Activated CD4-positive, alpha-beta T cell treated with anti-CD3 and anti-CD28 coated beads, Interleukin-2, amount 10 ng/mL, durations not matched to agents 24 days and 14 days (primary cell): ENCODE measurements around the gene FRMD4B. TPM values are rescaled to one million over a fixed set of nuclear protein-coding genes. Genes with fewer than 3 reads are reported as not detected.

ENCODE experiments used
- DNase-seq: peaks from one replicate; pipeline ENCODE4 v3.0.0; 2022
- H3K27ac Mint-ChIP-seq: one replicate; pipeline ENCODE4 v1.8.0; 2022; ENCODE audit warnings: mild to moderate bottlenecking, mixed read lengths
- H3K27me3 Mint-ChIP-seq: one replicate; pipeline ENCODE4 v1.8.0; 2022; ENCODE audit warnings: mixed read lengths
- H3K36me3 Mint-ChIP-seq: one replicate; pipeline ENCODE4 v1.8.0; 2022; ENCODE audit warnings: low read depth, mild to moderate bottlenecking, mixed read lengths
- H3K4me1 Mint-ChIP-seq: one replicate; pipeline ENCODE4 v1.8.0; 2021; ENCODE audit warnings: mixed read lengths
- H3K4me3 Mint-ChIP-seq: one replicate; pipeline ENCODE4 v1.8.0; 2022; ENCODE audit warnings: mild to moderate bottlenecking, moderate library complexity, mixed read lengths
- H3K9me3 Mint-ChIP-seq: one replicate; pipeline ENCODE4 v1.8.0; 2021; ENCODE audit warnings: mixed read lengths
- intact Hi-C: fragments of 100-400 bp; cut with micrococcal nuclease; formaldehyde crosslinking; loops from one replicate; pipeline ENCODE4 v1.15.1; 2023
- total RNA-seq: library from RNA; stranded (reverse); gene quantifications from 2 replicates; pipeline ENCODE4 v1.2.3, GENCODE V29; 2022

Gene FRMD4B
- total RNA-seq, 1 donor from 2014 or later = 59.1 TPM

DNA sequence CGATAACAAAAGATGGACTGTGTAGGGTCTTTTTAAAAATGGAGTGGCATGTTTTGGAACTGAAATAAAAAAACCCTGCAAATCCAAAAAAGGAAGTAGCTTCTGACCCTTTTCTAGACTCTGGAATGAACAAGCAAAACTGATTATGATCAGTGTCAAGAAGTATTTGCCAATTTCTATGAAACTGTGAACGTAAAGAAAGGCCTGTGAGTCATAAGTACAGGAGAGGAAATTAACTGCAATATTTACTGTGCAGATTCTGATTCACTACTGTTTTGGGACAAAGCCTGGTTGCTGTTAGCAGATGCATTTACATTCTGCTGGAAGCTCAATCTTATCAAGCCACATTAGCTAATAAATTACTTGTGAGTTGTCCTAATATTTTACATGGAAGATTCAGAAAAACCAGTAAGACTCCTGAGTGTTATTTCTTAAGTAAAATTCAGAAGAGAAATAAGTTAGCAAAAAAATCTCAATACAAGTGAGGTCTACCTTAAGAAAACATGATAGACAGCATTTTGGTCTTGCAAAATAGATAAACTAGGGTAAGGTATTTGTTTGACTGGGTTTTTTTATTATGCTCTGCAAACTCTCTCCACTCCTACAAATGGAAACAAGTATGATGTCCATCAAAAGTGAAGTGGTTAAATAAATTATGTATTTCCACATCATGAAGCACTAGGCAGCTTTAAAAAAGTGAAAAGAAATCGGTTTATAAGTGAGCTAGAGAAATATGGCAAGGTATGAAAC is 173.3 kb downstream of the FRMD4B start:
- Mint-ChIP-seq H3K4me1 (peaks cover 50% of the 10 kb centered on the region), H3K27ac (peak overlapping the region; percentile 90), H3K27me3 (no peaks in the 10 kb centered on the region), H3K4me3 (peak overlapping the region; percentile 62), H3K36me3 (peaks cover 24% of the 10 kb centered on the region), H3K9me3 (peaks cover under 1% of the 10 kb centered on the region)
- intact Hi-C loops = loop anchor here (1.0 to 2.0 kb wide), 6 partner anchors 8 to 223 kb away; no protein-coding TSS in a partner anchor
- DNase-seq = peak; percentile 71

DNA sequence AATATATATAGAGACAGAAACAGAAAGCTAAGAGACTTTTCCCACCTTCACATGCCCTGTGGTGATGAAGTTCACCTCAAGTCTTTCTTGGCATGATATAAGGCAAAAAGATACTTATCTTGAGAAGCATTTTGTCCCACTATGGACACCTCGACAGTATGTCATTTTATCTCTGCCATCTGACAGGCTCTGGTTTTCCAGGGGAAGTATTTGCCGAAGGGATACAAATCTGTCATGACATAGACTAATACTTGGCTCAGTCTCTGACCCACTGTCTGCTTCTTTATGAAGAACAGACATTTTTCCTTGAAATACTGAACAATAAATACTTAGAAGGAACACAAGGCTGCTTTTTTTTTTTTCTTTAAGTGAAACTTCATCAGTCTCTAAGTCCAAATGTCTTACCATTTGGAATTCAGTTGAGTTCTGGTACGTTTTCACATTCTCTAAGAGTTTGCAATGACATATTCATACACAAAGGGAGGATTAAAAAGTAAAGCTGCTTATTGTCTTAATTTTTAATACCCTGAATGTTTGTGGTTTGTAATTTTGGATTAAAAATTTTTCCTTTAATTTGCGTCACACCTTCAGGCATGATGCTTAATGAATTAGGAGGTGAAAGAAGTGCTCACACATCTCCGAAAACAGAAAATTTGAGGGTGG is 175.7 kb downstream of the FRMD4B start:
- Mint-ChIP-seq H3K27me3 (no peaks in the 10 kb centered on the region), H3K27ac (peak overlapping the region; percentile 69), H3K4me1 (peaks cover 70% of the 10 kb centered on the region), H3K4me3 (no peak overlapping the region), H3K36me3 (peaks cover 19% of the 10 kb centered on the region), H3K9me3 (no peaks in the 10 kb centered on the region)
- no peak for DNase-seq
- intact Hi-C loops = no loop called here

DNA sequence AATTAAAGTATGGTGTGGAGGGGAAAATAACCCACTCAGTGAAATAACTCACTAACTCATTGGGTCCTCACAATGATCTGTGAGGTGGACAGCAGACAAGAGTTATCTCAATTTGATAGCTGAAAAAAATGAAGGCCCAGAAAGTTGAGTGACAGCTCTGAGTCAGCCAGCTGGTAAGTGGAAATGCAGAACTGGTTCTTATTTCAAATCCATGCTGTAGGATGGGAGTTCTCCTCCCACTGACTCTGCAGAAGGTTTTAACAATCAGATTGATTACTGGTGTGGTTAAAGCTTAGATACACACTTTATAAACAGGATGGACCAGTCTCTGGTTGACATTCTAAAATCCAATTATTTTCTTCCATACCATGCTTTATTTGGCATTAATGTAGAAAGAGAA is 176.5 kb downstream of the FRMD4B start:
- Mint-ChIP-seq H3K4me3 (no peak overlapping the region), H3K36me3 (peaks cover 17% of the 10 kb centered on the region), H3K9me3 (no peaks in the 10 kb centered on the region), H3K27me3 (no peaks in the 10 kb centered on the region), H3K4me1 (peaks cover 72% of the 10 kb centered on the region), H3K27ac (peak overlapping the region; percentile 69)
- intact Hi-C loops = no loop called here
- DNase-seq = no peak

DNA sequence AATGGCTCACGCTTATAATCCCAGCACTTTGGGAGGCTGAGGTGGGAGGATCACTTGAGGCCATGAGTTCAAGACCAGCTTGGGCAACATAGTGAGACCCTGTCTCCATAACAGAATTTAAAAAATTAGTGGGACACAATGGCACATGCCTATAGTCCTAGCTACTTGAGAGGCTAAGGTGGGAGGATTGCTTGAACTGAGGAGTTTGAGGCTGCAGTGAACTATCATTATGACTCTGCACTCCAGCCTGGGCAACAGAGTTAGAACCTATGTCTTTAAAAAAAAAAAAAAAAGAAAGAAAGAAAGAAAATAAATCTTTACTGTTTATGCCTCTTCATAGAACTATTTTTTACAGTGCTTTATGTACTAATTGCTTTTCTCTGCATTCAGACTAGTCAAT is 178.9 kb downstream of the FRMD4B start:
- Mint-ChIP-seq H3K27ac (peak overlapping the region; percentile 34), H3K36me3 (peaks cover 12% of the 10 kb centered on the region), H3K4me3 (no peak overlapping the region), H3K27me3 (no peaks in the 10 kb centered on the region), H3K4me1 (peaks cover 68% of the 10 kb centered on the region), H3K9me3 (no peaks in the 10 kb centered on the region)
- intact Hi-C loops = no loop called here
- DNase-seq = no peak

DNA sequence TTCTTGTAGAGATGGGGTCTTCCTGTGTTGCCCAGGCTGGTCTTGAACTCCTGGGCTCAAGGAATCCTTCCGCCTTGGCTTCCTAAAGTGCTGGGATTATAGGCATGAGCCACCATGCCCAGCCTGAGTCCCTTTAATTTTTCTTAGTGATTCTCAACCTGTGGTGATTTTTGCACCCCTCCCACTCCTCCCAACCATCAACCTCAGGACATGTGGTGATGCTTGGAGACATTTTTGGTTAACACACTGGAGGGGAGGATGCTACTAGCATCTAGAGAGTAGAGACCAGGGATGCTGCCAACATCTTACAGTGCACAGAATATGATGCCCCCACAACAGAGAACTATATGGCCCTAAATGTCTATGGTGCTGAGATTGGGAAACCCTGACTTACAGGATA is 180.5 kb downstream of the FRMD4B start:
- H3K27me3 Mint-ChIP-seq = no peaks in the 10 kb centered on the region
- H3K36me3 Mint-ChIP-seq = peaks cover 13% of the 10 kb centered on the region
- H3K4me3 Mint-ChIP-seq = peak overlapping the region; percentile 56
- DNase-seq = no peak
- peak overlapping the region; percentile 90 for H3K27ac Mint-ChIP-seq
- no peaks in the 10 kb centered on the region for H3K9me3 Mint-ChIP-seq
- peaks cover 67% of the 10 kb centered on the region for H3K4me1 Mint-ChIP-seq
- intact Hi-C loops = no loop called here

DNA sequence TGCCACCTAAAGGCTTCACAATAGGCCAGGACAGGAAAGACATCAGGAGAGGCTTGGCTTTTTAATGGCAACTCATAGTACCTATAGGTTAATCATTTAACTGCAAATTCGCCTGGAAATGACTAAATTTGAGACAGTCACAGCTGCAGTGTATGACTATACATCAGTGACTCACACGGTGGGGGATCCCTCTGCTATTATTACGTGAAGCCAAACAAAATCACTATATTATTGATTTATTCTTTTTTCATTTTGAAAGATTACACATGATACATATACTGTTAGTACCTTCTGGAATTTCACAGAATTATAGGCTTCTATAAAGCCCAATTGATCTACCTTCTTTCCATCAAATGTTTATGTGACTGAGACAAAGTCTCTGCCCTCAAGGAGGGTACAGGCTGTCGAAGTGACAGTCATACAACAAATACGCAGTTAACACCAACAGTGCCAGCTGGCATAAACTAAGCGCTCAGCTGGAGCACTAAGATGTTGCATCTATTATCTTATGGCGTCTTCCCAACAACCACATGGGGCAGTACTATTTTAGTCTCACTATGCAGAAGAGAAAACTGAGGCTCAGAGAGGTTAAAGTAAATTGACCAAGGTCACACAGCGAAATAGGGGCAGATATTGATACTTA is 181.5 kb downstream of the FRMD4B start:
- Mint-ChIP-seq H3K27me3 (no peaks in the 10 kb centered on the region), H3K4me1 (peaks cover 60% of the 10 kb centered on the region), H3K27ac (peak overlapping the region; percentile 96), H3K9me3 (no peaks in the 10 kb centered on the region), H3K4me3 (peak overlapping the region; percentile 74), H3K36me3 (peaks cover 15% of the 10 kb centered on the region)
- intact Hi-C loops = loop anchor here (1.0 kb wide), 1 partner anchor 8 kb away; no protein-coding TSS in a partner anchor
- DNase-seq = peak; percentile 70

DNA sequence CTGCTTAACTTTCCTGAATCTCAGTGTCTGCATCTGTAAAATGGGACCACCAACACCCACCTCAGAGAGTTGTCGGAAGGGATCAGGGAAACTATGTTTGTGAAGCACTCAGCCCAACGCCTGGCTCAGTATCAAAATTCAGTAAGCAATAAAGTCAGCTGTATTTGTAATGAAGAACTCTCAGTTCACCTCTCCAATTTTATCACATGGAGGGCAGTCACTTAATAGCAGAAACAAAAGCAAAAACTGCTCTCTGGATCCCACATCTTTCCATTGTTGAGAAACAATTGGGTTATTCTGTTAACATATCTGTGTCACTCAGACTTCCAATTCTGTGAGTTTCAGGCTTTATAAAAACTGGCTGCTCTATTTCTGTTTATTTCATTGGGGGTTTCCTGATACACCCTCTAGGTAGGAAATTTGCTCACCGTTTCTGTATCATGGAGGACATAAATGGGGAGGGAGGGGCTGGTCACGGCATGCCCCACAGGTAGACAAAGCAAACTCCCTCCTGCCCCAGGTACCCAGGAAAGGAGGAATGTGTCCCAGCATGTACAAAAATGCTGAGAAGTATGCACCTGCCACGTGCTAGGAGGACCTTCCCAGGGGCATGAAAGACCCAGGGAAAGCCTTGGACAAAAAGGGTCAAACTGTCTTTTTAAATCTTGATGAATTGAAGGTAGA is 182.1 kb downstream of the FRMD4B start:
- intact Hi-C loops = loop anchor here (1.0 kb wide), 1 partner anchor 9 kb away; no protein-coding TSS in a partner anchor
- Mint-ChIP-seq H3K27me3 (no peaks in the 10 kb centered on the region), H3K4me1 (peaks cover 59% of the 10 kb centered on the region), H3K36me3 (peaks cover 16% of the 10 kb centered on the region), H3K4me3 (peak overlapping the region; percentile 74), H3K9me3 (no peaks in the 10 kb centered on the region), H3K27ac (peak overlapping the region; percentile 96)
- DNase-seq = peak; percentile 67

DNA sequence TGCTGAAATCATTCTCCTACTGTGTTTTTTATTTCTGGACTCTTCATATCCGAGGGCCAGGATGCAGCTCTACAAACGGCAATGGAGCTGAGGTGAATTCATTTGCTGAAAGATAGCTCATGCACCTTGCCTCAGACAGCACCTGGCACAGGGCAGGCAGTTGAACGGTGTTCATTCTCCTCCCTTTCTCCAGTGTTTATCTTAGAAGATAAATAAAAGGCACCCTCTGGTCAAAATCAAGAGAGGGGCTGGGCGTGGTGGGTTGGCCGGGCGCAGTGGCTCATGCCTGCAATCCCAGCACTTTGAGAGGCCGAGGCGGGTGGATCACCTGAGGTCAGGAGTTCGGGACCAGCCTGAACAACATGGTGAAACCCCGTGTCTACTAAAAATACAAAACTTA is 184.2 kb downstream of the FRMD4B start:
- H3K4me3 Mint-ChIP-seq = no peak overlapping the region
- intact Hi-C loops = no loop called here
- H3K4me1 Mint-ChIP-seq = peaks cover 67% of the 10 kb centered on the region
- no peak overlapping the region for H3K27ac Mint-ChIP-seq
- H3K36me3 Mint-ChIP-seq = peaks cover 32% of the 10 kb centered on the region
- no peaks in the 10 kb centered on the region for H3K27me3 Mint-ChIP-seq
- no peak for DNase-seq
- no peaks in the 10 kb centered on the region for H3K9me3 Mint-ChIP-seq

DNA sequence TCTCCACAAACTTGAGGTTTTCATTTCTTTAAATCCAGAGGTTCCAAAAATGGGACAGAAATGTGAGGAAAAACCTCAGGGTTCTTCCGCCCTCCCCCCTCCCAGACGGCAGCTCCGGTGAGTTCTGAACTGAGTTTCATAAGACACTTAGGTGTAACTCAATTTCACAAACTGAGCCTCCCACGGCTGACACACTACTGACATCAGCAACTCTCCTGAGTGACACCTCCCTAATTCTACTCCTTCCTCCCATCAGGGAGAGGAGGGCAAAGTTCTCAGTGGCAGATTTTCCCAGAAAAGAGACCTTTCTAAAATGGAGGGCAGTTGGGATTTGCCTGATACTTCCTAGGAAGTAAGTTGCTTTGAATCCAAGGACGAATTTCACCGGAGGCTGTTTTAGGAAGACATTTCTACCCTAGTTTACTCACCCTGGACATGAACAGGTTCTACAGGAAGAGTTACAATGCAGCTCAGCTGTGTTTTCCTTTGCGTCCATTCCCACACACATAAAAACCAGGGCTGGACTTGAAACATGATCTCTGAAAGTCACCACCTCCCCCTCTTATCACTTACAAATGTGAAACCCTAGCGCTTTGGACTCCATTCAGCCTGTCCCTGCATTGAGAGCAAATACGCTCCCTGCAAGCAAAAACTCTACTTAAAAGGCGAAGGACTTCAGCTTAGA is 185.4 kb downstream of the FRMD4B start:
- peaks cover 59% of the 10 kb centered on the region for H3K4me1 Mint-ChIP-seq
- peaks cover 40% of the 10 kb centered on the region for H3K36me3 Mint-ChIP-seq
- peak overlapping the region; percentile 99 for H3K27ac Mint-ChIP-seq
- H3K27me3 Mint-ChIP-seq = no peaks in the 10 kb centered on the region
- no peaks in the 10 kb centered on the region for H3K9me3 Mint-ChIP-seq
- H3K4me3 Mint-ChIP-seq = peak overlapping the region; percentile 90
- intact Hi-C loops = loop anchor here (1.0 kb wide), 1 partner anchor 106 kb away; no protein-coding TSS in a partner anchor
- peak; percentile 83 for DNase-seq

DNA sequence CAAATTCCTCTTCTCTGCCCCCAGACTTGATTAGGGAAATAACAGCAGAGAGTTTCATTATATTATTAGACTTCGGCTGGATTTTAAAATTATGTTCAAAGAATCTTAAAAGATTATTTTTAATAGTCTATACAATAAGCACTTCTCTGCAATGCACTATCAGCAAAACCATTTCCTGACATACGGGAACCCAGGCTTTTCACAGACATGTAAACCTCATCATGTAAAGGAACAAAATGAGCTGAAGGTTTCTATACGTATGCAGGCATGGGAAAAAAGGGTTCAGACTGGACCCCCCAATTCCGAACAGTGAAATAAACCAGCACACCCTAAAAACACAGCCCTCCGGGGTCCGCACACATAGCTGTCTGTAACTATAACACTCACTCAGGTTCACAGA is 185.9 kb downstream of the FRMD4B start:
- peak overlapping the region; percentile 99 for H3K27ac Mint-ChIP-seq
- intact Hi-C loops = loop anchor here (1.0 to 10.0 kb wide), 10 partner anchors 12 to 243 kb away; partner anchors contain the start of gene ARL6IP5
- peak; percentile 77 for DNase-seq
- peaks cover 46% of the 10 kb centered on the region for H3K36me3 Mint-ChIP-seq
- H3K27me3 Mint-ChIP-seq = no peaks in the 10 kb centered on the region
- no peaks in the 10 kb centered on the region for H3K9me3 Mint-ChIP-seq
- peak overlapping the region; percentile 90 for H3K4me3 Mint-ChIP-seq
- H3K4me1 Mint-ChIP-seq = peaks cover 54% of the 10 kb centered on the region

DNA sequence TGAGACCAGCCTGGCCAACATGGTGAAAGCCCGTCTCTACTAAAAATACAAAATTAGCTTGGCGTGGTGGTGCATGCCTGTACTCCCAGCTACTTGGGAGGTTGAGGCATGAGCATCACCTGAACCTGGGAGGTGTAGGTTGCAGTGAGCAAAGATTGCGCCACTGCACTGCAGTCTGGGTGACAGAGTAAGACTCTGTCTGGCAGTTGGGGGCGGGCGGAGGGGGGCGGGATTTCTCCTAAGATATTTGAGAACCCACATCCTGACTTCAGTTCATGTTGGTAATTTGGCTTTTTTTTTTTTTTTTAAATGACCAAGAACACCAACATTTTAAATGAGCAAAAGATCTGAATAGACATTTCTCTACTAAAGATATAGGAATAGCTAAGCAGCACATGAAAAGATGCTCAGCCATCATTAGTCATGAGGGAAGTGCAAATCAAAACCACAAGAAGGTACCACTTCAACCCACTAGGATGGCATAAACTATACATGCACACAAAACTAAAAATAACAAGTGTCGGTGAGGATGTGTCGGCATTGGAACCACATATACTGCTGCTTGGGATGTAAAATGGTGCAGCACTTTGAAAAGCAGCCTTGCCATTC is 187.9 kb downstream of the FRMD4B start:
- peaks cover 64% of the 10 kb centered on the region for H3K36me3 Mint-ChIP-seq
- no peaks in the 10 kb centered on the region for H3K9me3 Mint-ChIP-seq
- intact Hi-C loops = loop anchor here (1.0 to 10.0 kb wide), 7 partner anchors 8 to 245 kb away; no protein-coding TSS in a partner anchor
- DNase-seq = peak; percentile 76
- H3K4me1 Mint-ChIP-seq = peaks cover 50% of the 10 kb centered on the region
- H3K27me3 Mint-ChIP-seq = no peaks in the 10 kb centered on the region
- H3K4me3 Mint-ChIP-seq = peak overlapping the region; percentile 90
- H3K27ac Mint-ChIP-seq = peak overlapping the region; percentile 99

DNA sequence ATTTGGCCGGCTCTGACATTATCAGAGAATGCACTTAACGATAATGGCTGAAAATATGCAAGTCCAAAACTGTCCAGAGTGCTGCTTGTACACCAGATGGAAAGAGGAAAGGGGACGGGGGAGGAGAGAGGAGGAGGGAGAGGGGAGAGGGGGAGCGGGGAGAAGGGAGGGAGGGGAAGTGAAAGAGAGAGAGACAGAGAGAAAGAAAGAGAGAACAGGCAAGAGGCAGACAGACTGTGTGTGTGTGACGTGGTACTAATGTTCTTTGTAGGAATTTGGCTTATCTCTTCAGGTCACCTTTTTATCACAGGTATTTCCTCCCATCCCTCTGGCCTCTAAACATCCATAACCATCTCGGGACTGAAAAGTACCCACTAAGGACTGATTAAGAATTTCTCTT is 188.4 kb downstream of the FRMD4B start:
- no peaks in the 10 kb centered on the region for H3K9me3 Mint-ChIP-seq
- peak overlapping the region; percentile 99 for H3K27ac Mint-ChIP-seq
- peaks cover 68% of the 10 kb centered on the region for H3K36me3 Mint-ChIP-seq
- H3K4me3 Mint-ChIP-seq = peak overlapping the region; percentile 90
- intact Hi-C loops = loop anchor here (10.0 kb wide), 1 partner anchor 163 kb away; no protein-coding TSS in a partner anchor
- H3K4me1 Mint-ChIP-seq = peaks cover 47% of the 10 kb centered on the region
- no peaks in the 10 kb centered on the region for H3K27me3 Mint-ChIP-seq
- no peak for DNase-seq
